Cardiac fibroblast (primary cell): ENCODE data around the gene BTBD9.

Experiments used
- DNase-seq, 2 donors: peaks; one replicate each; pipeline versions ENCODE4 v3.0.0 to v3.0.0-alpha.2; 2010; ENCODE audit warnings: low read depth in 2 of 2
- H3K4me3 ChIP-seq, 2 donors: replicated peaks in 1 of 2; 1 replicate in 1 of 2; 2 replicates in 1 of 2; pipeline ENCODE4 v1.5.1; 2011; ENCODE audit warnings: low read depth in 2 of 2, low read length in 2 of 2, mild to moderate bottlenecking in 2 of 2, moderate library complexity in 1 of 2
- CTCF ChIP-seq: IDR thresholded peaks from one replicate; pipeline ENCODE4 v1.5.1; 2011; ENCODE audit warnings: low read depth, mild to moderate bottlenecking, low read length, inconsistent platforms

The BTBD9 gene

GRCh38 chr6:38175786-38176185 is 463.9 kb downstream of the BTBD9 start:
- no peak for TF ChIP-seq CTCF
- no peak for DNase-seq

DNA sequence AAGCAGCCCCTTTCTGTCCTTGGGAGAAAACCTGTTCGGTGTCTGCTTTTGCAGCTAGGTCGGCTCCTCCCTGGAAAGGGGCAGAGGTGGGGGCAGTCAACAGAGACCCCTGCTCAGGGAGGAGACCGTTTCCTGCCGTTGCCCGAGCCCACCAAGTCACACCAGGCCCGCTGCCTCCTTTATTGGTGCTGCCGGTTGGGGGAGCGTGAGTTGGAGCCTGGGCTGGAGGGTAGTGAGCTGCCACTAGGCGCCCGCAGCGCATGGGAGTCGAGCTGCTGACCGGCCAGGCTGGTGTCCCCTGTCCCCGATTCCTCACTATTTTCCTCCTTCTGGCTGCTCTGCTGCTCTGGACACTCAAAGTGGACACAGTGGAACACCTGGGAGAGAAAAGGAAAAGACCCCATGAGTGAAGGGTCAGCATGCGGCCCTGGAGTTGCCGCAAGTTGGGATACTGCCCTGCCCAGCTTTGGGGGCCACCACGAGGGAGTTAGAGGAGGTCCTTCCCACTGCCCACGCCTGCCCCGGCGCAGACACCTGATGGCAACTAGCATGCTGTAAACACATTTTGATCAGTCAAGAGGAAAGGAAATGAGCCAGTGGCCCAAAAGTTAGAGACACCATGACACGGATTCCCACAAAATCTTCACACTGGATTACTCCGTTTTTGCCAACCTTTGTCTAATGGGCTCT is 464.8 kb downstream of the BTBD9 start:
- H3K4me3 ChIP-seq: no peak overlapping the region
- no peak for TF ChIP-seq CTCF
- no peak for DNase-seq

More at GRCh38 chr6:38175786-38176185, 463.9 kb downstream of the BTBD9 start:
- no peak overlapping the region for H3K4me3 ChIP-seq

DNA sequence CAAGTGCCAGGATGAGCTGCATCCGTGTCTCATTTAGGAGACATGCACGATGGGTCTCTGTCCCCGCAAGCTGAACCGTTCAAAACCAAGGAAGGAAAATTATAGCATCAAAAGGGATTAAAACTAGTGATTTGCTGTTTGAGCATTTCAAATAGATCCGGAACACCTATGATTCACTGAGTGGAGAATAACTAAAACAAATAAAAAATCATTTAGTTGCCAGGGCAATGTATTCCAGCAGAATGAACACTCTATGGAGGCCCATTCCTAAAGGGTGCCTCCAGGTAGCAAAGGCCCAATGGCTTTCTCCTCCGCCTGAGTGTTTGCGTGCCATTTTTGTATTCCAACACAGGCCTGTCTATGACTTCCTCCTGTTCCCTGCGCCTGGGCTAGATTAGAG is 465.4 kb downstream of the BTBD9 start:
- no peak for DNase-seq
- TF ChIP-seq CTCF: no peak
- H3K4me3 ChIP-seq: no peak overlapping the region

- no peak overlapping the region for H3K4me3 ChIP-seq
- no peak for TF ChIP-seq CTCF
- DNase-seq: no peak
These were observed 465.8 kb downstream of the BTBD9 start for GRCh38 chr6:38173909-38174308.

DNA sequence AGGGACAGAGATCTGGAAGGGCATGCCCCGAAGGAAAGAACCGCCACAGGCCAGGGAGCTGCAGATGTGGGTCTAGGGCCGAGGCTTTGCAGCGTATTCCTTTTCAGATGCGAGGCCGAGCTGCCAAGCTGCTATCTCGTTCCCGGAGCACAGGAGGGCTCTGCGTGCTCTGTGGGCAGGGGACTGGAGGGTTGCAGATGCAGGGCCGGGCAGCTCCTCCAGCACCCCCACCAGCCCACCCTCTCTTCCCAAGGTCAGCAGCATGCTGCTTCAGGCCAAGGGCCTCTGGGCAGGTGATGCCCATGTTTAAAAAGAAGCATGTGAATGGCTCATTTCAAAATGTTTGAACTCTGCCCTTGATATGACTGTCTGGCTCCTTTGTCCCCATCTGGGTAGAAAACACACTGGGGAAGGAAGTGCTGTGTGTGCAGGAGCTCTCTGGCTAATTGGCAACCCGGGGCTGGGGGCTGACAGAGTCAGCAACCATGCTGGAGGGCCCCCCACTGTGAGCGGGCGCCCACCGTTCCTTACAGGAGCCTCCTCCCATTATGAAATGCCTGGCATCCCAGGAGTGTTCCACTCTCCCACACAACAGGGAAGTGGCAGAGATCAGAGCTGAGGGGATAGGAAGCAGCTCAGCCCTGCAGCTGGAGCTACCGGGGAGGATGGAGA is 466.9 kb downstream of the BTBD9 start:
- DNase-seq: no peak

GRCh38 chr6:38171997-38172738 is 467.6 kb downstream of the BTBD9 start:
- TF ChIP-seq CTCF: no peak
- no peak overlapping the region for H3K4me3 ChIP-seq
- no peak for DNase-seq

More for the DNA sequence above, 466.9 kb downstream of the BTBD9 start:
- TF ChIP-seq CTCF: no peak
- no peak overlapping the region for H3K4me3 ChIP-seq
